ENCODE data around the gene SLC8A1.

- TF ChIP-seq CTCF (IDR thresholded peaks at IDR 0.05) (no peak), POLR2A (IDR thresholded peaks at IDR 0.05) (no peak), EP300 (IDR thresholded peaks at IDR 0.05; ENCODE audit: low read depth) (no peak), POLR2AphosphoS5 (IDR thresholded peaks at IDR 0.05) (peak; percentile 51 to 58 (median 54))
Observed at GRCh38 chr2:40240070-40240469, 211.8 kb downstream of the SLC8A1 start.
